ENCODE data around the gene TYROBP. TPM values are rescaled to one million over a fixed set of nuclear protein-coding genes. Genes with fewer than 3 reads are reported as not detected.

The TYROBP gene
- total RNA-seq, 1 donor from 2014 or later, result not detected

DNA sequence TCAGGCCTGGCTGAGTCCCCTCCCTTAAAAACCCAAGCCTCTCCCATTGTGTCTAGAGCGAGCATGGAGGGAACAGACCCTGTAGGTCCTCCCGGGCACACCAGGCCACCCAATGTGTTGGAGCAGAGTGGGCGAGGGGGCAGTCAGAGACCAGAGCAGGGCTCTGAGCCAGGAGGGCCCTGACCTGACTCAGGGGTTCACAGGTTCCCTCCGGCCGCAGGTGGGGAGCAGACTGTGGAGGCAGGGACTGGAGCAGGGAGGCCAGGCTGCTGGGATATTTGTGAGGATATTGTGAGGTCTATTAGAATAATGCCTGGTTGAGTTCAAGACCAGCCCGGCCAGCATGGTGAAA is 1.6 kb upstream of the TYROBP start:
- Mint-ChIP-seq H3K27ac (peak overlapping the region; percentile 81), H3K27me3 (no peaks in the 10 kb centered on the region), H3K4me1 (peaks cover 70% of the 10 kb centered on the region), H3K4me3 (peak overlapping the region; percentile 67), H3K36me3 (ENCODE audit: low read depth) (no peaks in the 10 kb centered on the region), H3K9me3 (no peaks in the 10 kb centered on the region)
- TF ChIP-seq CTCF (IDR thresholded peaks at IDR 0.05), result no peak
- no peak for DNase-seq
- ATAC-seq (ENCODE audit: low read depth), result no peak
- POLR2A ChIA-PET, result interaction anchor here (1.1 to 2.0 kb wide), 3 partner anchors 9 to 20 kb away, joined by 9 to 25 read pairs (median 9); partner anchors contain the start of gene NFKBID
- intact Hi-C loops (cut with micrococcal nuclease), result loop anchor here (1.0 to 10.0 kb wide), 2 partner anchors 9 to 575 kb away; partner anchors contain the start of gene NFKBID
- CTCF ChIA-PET, result no interaction called here

DNA sequence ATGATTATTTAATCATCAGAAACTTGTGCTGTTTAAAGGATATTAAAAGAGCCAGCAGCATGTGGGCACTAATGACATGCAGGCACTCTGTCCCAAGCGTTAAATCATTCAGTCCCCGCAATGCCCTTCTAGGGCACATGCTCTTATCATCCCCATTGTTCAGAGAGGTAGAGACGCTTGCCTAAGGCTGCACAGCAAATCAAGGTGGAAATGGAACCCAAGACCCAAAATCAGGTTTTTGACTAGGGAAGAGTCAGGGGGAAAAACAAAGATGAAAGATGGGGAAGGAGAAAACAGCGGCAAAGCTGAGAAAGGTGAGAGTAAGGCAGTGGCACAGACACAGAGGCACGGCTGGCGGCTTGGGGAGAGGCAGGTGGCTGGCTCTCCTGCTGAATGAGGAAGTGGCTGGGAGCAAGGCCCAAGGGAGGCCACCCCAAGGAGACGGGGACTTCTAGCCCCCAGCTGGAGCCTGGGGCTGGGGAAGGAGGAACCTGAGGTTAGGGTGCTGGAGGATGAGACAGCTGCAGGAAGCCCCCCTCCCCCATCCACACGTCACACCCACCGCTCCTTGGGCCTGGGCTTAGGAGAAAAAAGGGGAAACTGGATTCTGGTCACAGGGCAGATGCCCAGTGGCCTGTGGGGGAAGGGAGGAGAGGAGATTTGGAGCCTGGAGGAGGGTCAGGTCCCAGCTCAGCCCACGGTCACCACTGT is 1.0 kb upstream of the TYROBP start:
- no peaks in the 10 kb centered on the region for H3K9me3 Mint-ChIP-seq
- ChIA-PET CTCF (no interaction called here), POLR2A (interaction anchor here (0.6 to 2.0 kb wide), 7 partner anchors 9 to 208 kb away, joined by 3 to 25 read pairs (median 8); partner anchors contain the start of gene NFKBID)
- H3K36me3 Mint-ChIP-seq (ENCODE audit: low read depth), result no peaks in the 10 kb centered on the region
- no peak for TF ChIP-seq CTCF (IDR thresholded peaks at IDR 0.05)
- peak; percentile 83 for ATAC-seq (ENCODE audit: low read depth)
- peaks cover 71% of the 10 kb centered on the region for H3K4me1 Mint-ChIP-seq
- peak overlapping the region; percentile 67 for H3K4me3 Mint-ChIP-seq
- no peaks in the 10 kb centered on the region for H3K27me3 Mint-ChIP-seq
- intact Hi-C loops (cut with micrococcal nuclease), result loop anchor here (1.0 to 10.0 kb wide), 2 partner anchors 9 to 574 kb away; partner anchors contain the start of gene NFKBID
- peak; percentile 70 for DNase-seq
- H3K27ac Mint-ChIP-seq, result peak overlapping the region; percentile 81

GRCh38 chr19:35907377-35907745 is 734 bp downstream of the TYROBP start:
- intact Hi-C loops (cut with micrococcal nuclease), result loop anchor here (10.0 kb wide), 1 partner anchor 573 kb away; no protein-coding TSS in a partner anchor
- DNase-seq, result no peak
- Mint-ChIP-seq H3K4me1 (peaks cover 78% of the 10 kb centered on the region), H3K27me3 (no peaks in the 10 kb centered on the region), H3K4me3 (no peak overlapping the region), H3K27ac (peak overlapping the region; percentile 54), H3K9me3 (no peaks in the 10 kb centered on the region), H3K36me3 (ENCODE audit: low read depth) (no peaks in the 10 kb centered on the region)
- no peak for TF ChIP-seq CTCF (IDR thresholded peaks at IDR 0.05)
- ChIA-PET POLR2A (no interaction called here), CTCF (no interaction called here)
- no peak for ATAC-seq (ENCODE audit: low read depth)

DNA sequence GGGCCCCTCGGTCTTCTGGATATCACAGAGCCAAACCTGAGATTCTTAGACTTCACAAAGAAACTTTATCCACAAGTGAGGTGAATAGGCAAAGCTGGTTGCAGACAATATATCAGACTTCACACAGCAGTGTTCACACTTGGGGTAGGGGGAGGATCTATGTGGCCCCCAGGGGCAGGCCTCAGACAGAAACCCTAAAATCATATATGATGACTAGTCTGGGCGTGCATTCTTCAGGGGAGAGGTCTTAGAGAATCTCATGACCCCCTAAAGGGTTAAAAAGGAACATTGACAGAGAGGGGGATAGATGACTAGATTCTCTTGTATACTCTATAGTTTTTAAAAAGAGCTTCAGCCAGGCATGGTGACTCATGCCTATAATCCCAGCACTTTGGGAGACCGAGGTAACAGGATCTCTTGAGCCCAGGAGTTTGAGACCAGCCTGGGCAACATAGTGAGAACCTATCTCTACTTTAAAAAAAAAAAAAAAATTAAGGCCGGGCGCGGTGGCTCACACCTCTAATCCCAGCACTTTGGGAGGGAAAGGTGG is 2.8 kb downstream of the TYROBP start:
- Mint-ChIP-seq H3K27ac (peak overlapping the region; percentile 97), H3K27me3 (no peaks in the 10 kb centered on the region), H3K36me3 (ENCODE audit: low read depth) (no peaks in the 10 kb centered on the region), H3K4me3 (no peak overlapping the region), H3K4me1 (peaks cover 80% of the 10 kb centered on the region), H3K9me3 (no peaks in the 10 kb centered on the region)
- POLR2A ChIA-PET, result interaction anchor here (0.5 to 5.1 kb wide), 6 partner anchors 7 to 211 kb away, joined by 3 to 48 read pairs (median 4); no protein-coding TSS in a partner anchor
- ATAC-seq (ENCODE audit: low read depth) (no peak), DNase-seq (no peak)
- no peak for TF ChIP-seq CTCF (IDR thresholded peaks at IDR 0.05)
- CTCF ChIA-PET, result interaction anchor here (2.1 kb wide), 1 partner anchor 10 kb away, joined by 6 read pairs; no protein-coding TSS in a partner anchor
- intact Hi-C loops (cut with micrococcal nuclease), result loop anchor here (10.0 kb wide), 1 partner anchor 570 kb away; no protein-coding TSS in a partner anchor
